Measurements from ENCODE around the gene FREM1.

The FREM1 gene

DNA sequence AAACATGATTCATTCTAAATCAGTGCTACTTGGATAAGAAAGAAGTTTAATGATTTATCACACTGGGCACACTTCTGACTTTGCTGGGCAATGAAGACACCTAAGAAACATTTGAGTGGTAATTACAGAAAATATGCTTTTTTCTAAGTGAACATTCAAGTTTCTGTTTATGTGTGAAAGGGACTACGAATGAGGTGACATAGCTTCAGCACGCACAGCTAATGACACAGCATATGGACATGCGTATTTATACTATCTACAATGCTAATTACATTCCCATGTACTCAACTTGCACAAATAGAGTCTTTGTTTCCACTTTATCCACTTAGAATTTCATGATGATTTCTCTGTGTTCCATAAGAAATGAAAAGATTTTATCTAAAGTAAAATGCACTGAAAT lies 40.6 kb downstream of the FREM1 start:
- TF ChIP-seq ZNF274 (IDR thresholded peaks at IDR 0.05; ENCODE audit: low read depth, low read length), result no peak
- no peak overlapping the region for H3K4me3 ChIP-seq (ENCODE audit: low read length)

GRCh38 chr9:14868772-14869583 lies 41.2 kb downstream of the FREM1 start:
- H3K4me3 ChIP-seq (ENCODE audit: low read length), result no peak overlapping the region
- no peak for TF ChIP-seq ZNF274 (IDR thresholded peaks at IDR 0.05; ENCODE audit: low read depth, low read length)

GRCh38 chr9:14868418-14868771 lies 41.8 kb downstream of the FREM1 start:
- no peak overlapping the region for H3K4me3 ChIP-seq (ENCODE audit: low read length)
- no peak for TF ChIP-seq ZNF274 (IDR thresholded peaks at IDR 0.05; ENCODE audit: low read depth, low read length)

DNA sequence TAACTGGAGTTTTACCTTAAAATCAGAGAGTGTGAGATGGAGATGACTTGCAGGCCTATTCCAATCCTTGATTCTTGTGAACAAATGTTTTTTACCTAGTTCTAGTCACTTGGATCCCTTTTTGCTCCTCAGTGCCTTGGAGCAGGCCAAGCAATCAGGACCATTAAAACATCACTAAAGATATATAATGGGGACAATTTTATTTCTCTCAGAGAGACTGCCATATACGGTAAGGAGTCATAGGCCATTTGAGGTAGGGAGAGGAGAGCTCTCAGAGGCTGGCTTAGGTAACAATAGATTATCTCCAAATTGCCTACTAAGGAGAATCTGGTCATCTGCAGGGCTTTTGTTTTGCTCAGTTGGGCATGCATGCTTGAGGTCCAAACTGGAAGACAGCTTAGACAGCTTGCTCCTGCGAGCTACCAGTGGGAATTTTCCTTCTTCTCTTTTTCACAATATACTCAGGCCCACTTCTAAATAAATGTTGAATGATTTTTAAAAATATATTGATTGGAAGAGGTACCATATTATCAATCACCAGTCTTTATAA lies 44.0 kb downstream of the FREM1 start:
- no peak for TF ChIP-seq ZNF274 (IDR thresholded peaks at IDR 0.05; ENCODE audit: low read depth, low read length)
- no peak overlapping the region for H3K4me3 ChIP-seq (ENCODE audit: low read length)

GRCh38 chr9:14864309-14864708 lies 45.9 kb downstream of the FREM1 start:
- H3K4me3 ChIP-seq (ENCODE audit: low read length), result no peak overlapping the region
- no peak for TF ChIP-seq ZNF274 (IDR thresholded peaks at IDR 0.05; ENCODE audit: low read depth, low read length)

GRCh38 chr9:14863402-14863801 lies 46.8 kb downstream of the FREM1 start:
- TF ChIP-seq ZNF274 (IDR thresholded peaks at IDR 0.05; ENCODE audit: low read depth, low read length), result no peak
- H3K4me3 ChIP-seq (ENCODE audit: low read length), result no peak overlapping the region

- H3K4me3 ChIP-seq (ENCODE audit: low read length), result no peak overlapping the region
- TF ChIP-seq ZNF274 (IDR thresholded peaks at IDR 0.05; ENCODE audit: low read depth, low read length), result no peak
Observed at GRCh38 chr9:14857449-14858305, 52.6 kb downstream of the FREM1 start.

- no peak for TF ChIP-seq ZNF274 (IDR thresholded peaks at IDR 0.05; ENCODE audit: low read depth, low read length)
- H3K4me3 ChIP-seq (ENCODE audit: low read length), result no peak overlapping the region
Observed at GRCh38 chr9:14849851-14850250, 60.4 kb downstream of the FREM1 start.

DNA sequence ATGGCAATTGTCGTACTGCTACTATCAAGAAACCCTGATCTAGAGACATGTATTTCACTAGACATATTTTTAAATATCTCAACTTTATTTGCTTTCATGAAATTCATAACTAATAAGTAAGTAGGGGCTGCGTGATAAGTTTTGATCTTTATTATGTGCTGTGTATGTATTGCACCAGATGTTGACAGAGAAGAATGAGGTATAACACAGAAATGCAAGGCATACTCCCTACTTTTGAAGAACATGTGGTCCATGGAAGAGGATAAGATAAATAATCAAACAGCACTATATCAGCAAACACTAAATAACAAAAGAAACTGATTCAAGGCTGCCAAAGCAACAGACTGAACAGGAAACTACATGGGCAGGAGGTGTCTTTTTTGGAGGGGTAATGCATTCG lies 60.9 kb downstream of the FREM1 start:
- H3K4me3 ChIP-seq (ENCODE audit: low read length), result no peak overlapping the region
- no peak for TF ChIP-seq ZNF274 (IDR thresholded peaks at IDR 0.05; ENCODE audit: low read depth, low read length)

GRCh38 chr9:14846871-14847311 lies 63.3 kb downstream of the FREM1 start:
- no peak for TF ChIP-seq ZNF274 (IDR thresholded peaks at IDR 0.05; ENCODE audit: low read depth, low read length)
- no peak overlapping the region for H3K4me3 ChIP-seq (ENCODE audit: low read length)

DNA sequence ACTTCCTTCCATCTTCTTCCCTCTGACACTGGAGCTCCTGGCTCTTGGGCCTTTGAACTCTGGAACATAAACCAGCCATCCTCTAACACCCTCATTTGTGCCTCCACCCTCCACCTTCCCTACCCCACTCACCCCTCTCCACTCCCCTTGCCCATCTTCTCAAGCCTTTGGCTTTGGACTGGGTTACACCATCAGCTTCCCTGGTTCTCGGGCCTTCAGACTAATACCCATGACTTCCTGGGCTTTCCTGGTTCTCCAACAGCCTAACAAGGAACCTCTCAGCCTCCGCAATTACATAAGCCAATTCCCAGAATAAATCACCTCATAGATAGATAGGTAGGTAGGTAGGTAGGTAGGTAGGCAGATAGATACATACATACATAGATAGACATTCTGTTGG lies 67.1 kb downstream of the FREM1 start:
- TF ChIP-seq ZNF274 (IDR thresholded peaks at IDR 0.05; ENCODE audit: low read depth, low read length), result no peak
- no peak overlapping the region for H3K4me3 ChIP-seq (ENCODE audit: low read length)

DNA sequence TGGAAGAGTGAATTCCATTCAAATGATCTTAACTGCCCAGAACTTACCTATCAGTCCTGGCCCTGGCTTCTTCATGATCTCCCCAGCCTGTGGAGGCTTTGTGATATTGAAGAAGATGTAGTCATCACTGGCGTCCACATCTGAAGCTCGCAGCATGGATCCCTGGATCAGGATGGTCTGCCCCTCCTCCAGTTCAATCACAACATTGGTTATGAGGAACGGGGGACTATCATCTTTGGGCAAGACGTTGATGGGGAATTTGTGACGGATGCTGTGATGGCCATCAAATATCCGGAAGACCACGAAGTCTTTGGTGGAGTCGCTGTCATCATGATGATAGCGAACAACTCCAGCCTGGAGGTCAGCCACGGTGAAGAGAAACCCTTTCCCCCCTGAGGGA lies 68.0 kb downstream of the FREM1 start:
- no peak for TF ChIP-seq ZNF274 (IDR thresholded peaks at IDR 0.05; ENCODE audit: low read depth, low read length)
- H3K4me3 ChIP-seq (ENCODE audit: low read length), result no peak overlapping the region

DNA sequence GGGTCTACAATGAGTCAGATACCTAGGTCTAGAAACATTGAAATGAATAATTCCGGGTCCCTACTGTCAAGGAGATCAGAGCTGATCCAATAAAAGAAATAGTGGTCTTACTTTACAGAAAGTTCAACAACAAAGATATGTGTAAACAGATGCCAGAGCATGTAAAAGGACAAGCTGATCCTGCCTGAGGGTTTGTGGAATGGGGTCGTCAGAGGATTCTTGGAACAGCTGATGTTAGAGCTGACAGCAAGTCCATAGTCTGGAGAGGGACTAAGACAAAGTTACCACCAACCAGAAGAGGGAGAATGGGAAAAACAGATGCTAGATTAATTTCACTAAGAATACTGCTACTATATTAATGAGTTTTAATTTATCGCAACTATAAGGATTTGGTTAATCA lies 71.5 kb downstream of the FREM1 start:
- TF ChIP-seq ZNF274 (IDR thresholded peaks at IDR 0.05; ENCODE audit: low read depth, low read length), result no peak
- H3K4me3 ChIP-seq (ENCODE audit: low read length), result no peak overlapping the region

- no peak overlapping the region for H3K4me3 ChIP-seq (ENCODE audit: low read length)
- no peak for TF ChIP-seq ZNF274 (IDR thresholded peaks at IDR 0.05; ENCODE audit: low read depth, low read length)
Observed at GRCh38 chr9:14836885-14837284, 73.3 kb downstream of the FREM1 start.

- H3K4me3 ChIP-seq (ENCODE audit: low read length), result no peak overlapping the region
- no peak for TF ChIP-seq ZNF274 (IDR thresholded peaks at IDR 0.05; ENCODE audit: low read depth, low read length)
Observed at GRCh38 chr9:14831661-14832060, 78.6 kb downstream of the FREM1 start.

All from GM08714 (cell line).